Measurements from ENCODE around the gene DZIP1.

Gene DZIP1

GRCh38 chr13:95656386-95657015, 12.0 kb upstream of the DZIP1 start:
- Histone ChIP-seq H3F3A (ENCODE audit: insufficient read depth) (no peaks in the 10 kb centered on the region), H3K27ac (ENCODE audit: low read depth, low read length) (no peak overlapping the region), H3K79me2 (ENCODE audit: insufficient read depth, low read length) (no peaks in the 10 kb centered on the region), H3K4me2 (ENCODE audit: low read depth, low read length, poor library complexity, severe bottlenecking) (no peak overlapping the region), H3K9ac (ENCODE audit: low read length) (no peak overlapping the region), H3K9me2 (replicated peaks; ENCODE audit: insufficient read depth, low read length) (no peaks in the 10 kb centered on the region), H3K36me3 (ENCODE audit: low read length) (no peaks in the 10 kb centered on the region), H4K20me1 (ENCODE audit: low read depth, low read length) (no peaks in the 10 kb centered on the region), H3K27me3 (ENCODE audit: low read length) (no peaks in the 10 kb centered on the region), H2AFZ (ENCODE audit: low read depth, low read length, severe bottlenecking) (no peak overlapping the region), H3K9me3 (ENCODE audit: insufficient read depth, low read length) (no peaks in the 10 kb centered on the region), H3K4me3 (ENCODE audit: insufficient read depth, low read length, poor library complexity, severe bottlenecking) (no peak overlapping the region)
- no peak for TF ChIP-seq EZH2phosphoT487 (conservative IDR thresholded peaks at IDR 0.05; ENCODE audit: low read length)
- TF ChIP-seq, protein P1, sequence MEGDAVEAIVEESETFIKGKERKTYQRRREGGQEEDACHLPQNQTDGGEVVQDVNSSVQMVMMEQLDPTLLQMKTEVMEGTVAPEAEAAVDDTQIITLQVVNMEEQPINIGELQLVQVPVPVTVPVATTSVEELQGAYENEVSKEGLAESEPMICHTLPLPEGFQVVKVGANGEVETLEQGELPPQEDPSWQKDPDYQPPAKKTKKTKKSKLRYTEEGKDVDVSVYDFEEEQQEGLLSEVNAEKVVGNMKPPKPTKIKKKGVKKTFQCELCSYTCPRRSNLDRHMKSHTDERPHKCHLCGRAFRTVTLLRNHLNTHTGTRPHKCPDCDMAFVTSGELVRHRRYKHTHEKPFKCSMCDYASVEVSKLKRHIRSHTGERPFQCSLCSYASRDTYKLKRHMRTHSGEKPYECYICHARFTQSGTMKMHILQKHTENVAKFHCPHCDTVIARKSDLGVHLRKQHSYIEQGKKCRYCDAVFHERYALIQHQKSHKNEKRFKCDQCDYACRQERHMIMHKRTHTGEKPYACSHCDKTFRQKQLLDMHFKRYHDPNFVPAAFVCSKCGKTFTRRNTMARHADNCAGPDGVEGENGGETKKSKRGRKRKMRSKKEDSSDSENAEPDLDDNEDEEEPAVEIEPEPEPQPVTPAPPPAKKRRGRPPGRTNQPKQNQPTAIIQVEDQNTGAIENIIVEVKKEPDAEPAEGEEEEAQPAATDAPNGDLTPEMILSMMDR (IDR thresholded peaks at IDR 0.05; ENCODE audit: insufficient read depth, low read length, poor library complexity, severe bottlenecking), result no peak

DNA sequence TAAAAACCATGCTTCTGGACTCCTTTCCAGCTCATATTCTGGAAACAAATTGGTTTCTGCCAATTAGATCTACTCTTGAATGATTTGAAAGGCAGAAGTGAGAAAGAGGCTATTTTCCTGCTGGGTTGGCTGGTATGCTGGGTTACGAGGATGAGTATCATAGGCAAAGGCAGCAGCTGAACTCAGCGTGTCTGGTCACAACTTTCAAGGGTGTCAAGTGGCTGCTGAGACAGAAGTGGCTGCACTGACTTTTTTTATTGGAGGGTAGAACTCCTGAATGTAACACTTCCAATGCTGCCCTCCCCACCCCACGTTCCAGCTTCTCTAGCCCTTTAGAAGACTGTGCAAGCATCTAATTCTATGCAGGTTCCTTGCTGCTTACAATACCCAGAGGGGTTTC, 8.3 kb upstream of the DZIP1 start:
- H4K20me1 ChIP-seq (ENCODE audit: low read depth, low read length), result no peaks in the 10 kb centered on the region
- no peak overlapping the region for H3K27ac ChIP-seq (ENCODE audit: low read depth, low read length)
- no peak for TF ChIP-seq EZH2phosphoT487 (conservative IDR thresholded peaks at IDR 0.05; ENCODE audit: low read length)
- TF ChIP-seq, protein P1 (IDR thresholded peaks at IDR 0.05; ENCODE audit: insufficient read depth, low read length, poor library complexity, severe bottlenecking), result no peak
- H3F3A ChIP-seq (ENCODE audit: insufficient read depth), result no peaks in the 10 kb centered on the region
- H3K4me2 ChIP-seq (ENCODE audit: low read depth, low read length, poor library complexity, severe bottlenecking), result no peak overlapping the region
- H3K36me3 ChIP-seq (ENCODE audit: low read length), result no peaks in the 10 kb centered on the region
- no peaks in the 10 kb centered on the region for H3K9me2 ChIP-seq (replicated peaks; ENCODE audit: insufficient read depth, low read length)
- no peaks in the 10 kb centered on the region for H3K79me2 ChIP-seq (ENCODE audit: insufficient read depth, low read length)
- no peak overlapping the region for H3K4me3 ChIP-seq (ENCODE audit: insufficient read depth, low read length, poor library complexity, severe bottlenecking)
- H2AFZ ChIP-seq (ENCODE audit: low read depth, low read length, severe bottlenecking), result no peak overlapping the region
- no peaks in the 10 kb centered on the region for H3K9me3 ChIP-seq (ENCODE audit: insufficient read depth, low read length)
- no peaks in the 10 kb centered on the region for H3K27me3 ChIP-seq (ENCODE audit: low read length)
- H3K9ac ChIP-seq (ENCODE audit: low read length), result no peak overlapping the region

GRCh38 chr13:95652244-95652764, 7.8 kb upstream of the DZIP1 start:
- Histone ChIP-seq H3K9me2 (replicated peaks; ENCODE audit: insufficient read depth, low read length) (no peaks in the 10 kb centered on the region), H2AFZ (ENCODE audit: low read depth, low read length, severe bottlenecking) (no peak overlapping the region), H3K9ac (ENCODE audit: low read length) (no peak overlapping the region), H3K27me3 (ENCODE audit: low read length) (no peaks in the 10 kb centered on the region), H3K36me3 (ENCODE audit: low read length) (no peaks in the 10 kb centered on the region), H3K9me3 (ENCODE audit: insufficient read depth, low read length) (no peaks in the 10 kb centered on the region), H3K4me2 (ENCODE audit: low read depth, low read length, poor library complexity, severe bottlenecking) (no peak overlapping the region), H3F3A (ENCODE audit: insufficient read depth) (no peaks in the 10 kb centered on the region), H3K27ac (ENCODE audit: low read depth, low read length) (no peak overlapping the region), H3K4me3 (ENCODE audit: insufficient read depth, low read length, poor library complexity, severe bottlenecking) (no peak overlapping the region), H3K79me2 (ENCODE audit: insufficient read depth, low read length) (no peaks in the 10 kb centered on the region), H4K20me1 (ENCODE audit: low read depth, low read length) (no peaks in the 10 kb centered on the region)
- TF ChIP-seq, protein P1 (IDR thresholded peaks at IDR 0.05; ENCODE audit: insufficient read depth, low read length, poor library complexity, severe bottlenecking), result no peak
- no peak for TF ChIP-seq EZH2phosphoT487 (conservative IDR thresholded peaks at IDR 0.05; ENCODE audit: low read length)

Data from SU-DHL-6 (cell line).